Coronary artery (tissue), 2 donors: ENCODE data around the gene CAPZB.
"Not testable (repeated sequence)": the region's sequence is repeated elsewhere in the genome, so short reads cannot be mapped to it uniquely, and the experiment has no call there.

Source experiments
- DNase-seq: peaks from one replicate; pipeline ENCODE4 v3.0.0-alpha.2; 2017; ENCODE audit warnings: low spot score
- H3K27ac ChIP-seq, 2 donors: fragments of 200-600 bp; sonication (generic); one replicate each; pipeline ENCODE4 v1.5.1; 2016 to 2019
- H3K4me3 ChIP-seq: fragments of 200-600 bp; sonication (generic); 2 replicates; pipeline ENCODE4 v1.5.1; 2016; ENCODE audit warnings: mild to moderate bottlenecking, moderate library complexity
- CTCF ChIP-seq: fragments of 200-600 bp; sonication (generic); IDR thresholded peaks from one replicate; pipeline ENCODE4 v1.5.1; 2019; ENCODE audit warnings: antibody characterized with exemption

Gene CAPZB

GRCh38 chr1:19307794-19308508, 177.4 kb downstream of the CAPZB start:
- Histone ChIP-seq H3K27ac (no peak overlapping the region), H3K4me3 (no peak overlapping the region)
- DNase-seq, result no peak
- no peak for TF ChIP-seq CTCF

GRCh38 chr1:19306941-19307340, 178.4 kb downstream of the CAPZB start:
- Histone ChIP-seq H3K4me3 (no peak overlapping the region), H3K27ac (no peak overlapping the region)
- DNase-seq, result no peak
- no peak for TF ChIP-seq CTCF

- H3K27ac ChIP-seq, result no peak overlapping the region
- DNase-seq, result no peak
- no peak for TF ChIP-seq CTCF
- H3K4me3 ChIP-seq, result no peak overlapping the region
Observed at GRCh38 chr1:19305880-19306279, 179.5 kb downstream of the CAPZB start.

GRCh38 chr1:19304081-19304480, 181.3 kb downstream of the CAPZB start:
- DNase-seq, H3K27ac ChIP-seq: not testable (repeated sequence)

DNA sequence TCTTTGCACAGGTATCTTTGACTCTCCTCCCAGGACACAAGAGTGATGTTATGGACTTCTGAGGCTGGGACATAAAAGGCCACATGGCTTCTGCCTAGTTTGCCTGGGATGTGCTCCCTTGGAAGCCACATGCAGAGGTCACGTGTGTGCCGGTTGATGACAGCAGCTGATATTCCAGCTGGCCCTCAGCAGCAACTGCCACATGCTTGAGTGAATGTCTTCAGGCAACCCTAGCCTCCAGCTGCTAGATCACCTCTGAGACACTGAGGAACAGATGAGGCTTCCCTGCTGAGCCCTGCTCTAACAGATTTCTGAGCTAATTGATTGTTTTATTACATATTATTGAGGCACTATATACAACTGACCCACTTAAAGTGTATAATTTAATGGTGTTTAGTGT, 185.1 kb downstream of the CAPZB start:
- Histone ChIP-seq H3K27ac (no peak overlapping the region), H3K4me3 (no peak overlapping the region)
- TF ChIP-seq CTCF, result no peak
- DNase-seq, result no peak

More at GRCh38 chr1:19304081-19304480, 181.3 kb downstream of the CAPZB start:
- H3K4me3 ChIP-seq, result not testable (repeated sequence)

DNA sequence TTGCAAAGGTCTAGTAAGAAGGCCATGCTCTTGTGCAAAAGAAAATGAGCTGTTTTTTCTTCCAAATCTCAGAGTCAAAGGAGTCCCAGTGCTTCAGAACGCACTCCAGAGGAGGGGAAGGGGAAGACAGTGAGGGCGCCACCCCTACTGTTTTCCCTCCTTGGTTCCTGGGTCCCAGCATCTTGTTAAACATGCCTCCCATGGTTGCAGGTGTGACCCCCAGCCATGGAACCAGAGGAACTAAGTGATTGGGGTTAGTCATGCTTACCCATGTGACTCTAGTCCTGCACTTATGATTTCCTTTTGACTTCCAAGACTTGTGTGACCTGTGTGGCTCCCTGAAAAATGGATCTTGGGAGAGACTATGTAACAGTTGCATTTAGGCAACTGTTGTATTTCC, 190.7 kb downstream of the CAPZB start:
- DNase-seq, result no peak
- no peak overlapping the region for H3K4me3 ChIP-seq
- no peak for TF ChIP-seq CTCF

GRCh38 chr1:19289244-19289643, 196.1 kb downstream of the CAPZB start:
- no peak for DNase-seq
- H3K27ac ChIP-seq, result no peak overlapping the region
- H3K4me3 ChIP-seq, result peak overlapping the region; percentile 65
- no peak for TF ChIP-seq CTCF

More for the DNA sequence above, 190.7 kb downstream of the CAPZB start:
- H3K27ac ChIP-seq, result no peak overlapping the region
